NCI-H345 (cell line): ENCODE measurements around the gene EXOC4.

ENCODE experiments used
- DNase-seq: peaks from one replicate; lab custom pipeline; 2025; lab: John Stamatoyannopoulos, UW

The EXOC4 gene

DNA sequence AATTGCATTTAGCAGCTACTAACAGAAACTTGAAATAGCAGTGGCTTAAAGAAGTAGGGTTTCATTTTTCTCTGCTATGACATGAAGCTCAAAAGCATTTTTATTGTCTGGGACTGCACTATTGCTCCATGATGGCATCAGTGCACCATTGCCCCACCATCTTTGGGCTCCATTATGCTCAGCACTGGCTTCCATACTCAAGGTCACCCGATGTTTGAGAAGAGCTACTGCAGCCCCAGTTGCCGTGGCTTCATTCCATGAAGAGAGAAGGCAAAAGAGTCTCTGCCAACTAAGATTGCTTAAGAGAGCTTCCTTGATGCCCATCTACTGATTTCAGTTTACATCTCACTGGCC lies 682.1 kb downstream of the EXOC4 start:
- DNase-seq = no peak

DNA sequence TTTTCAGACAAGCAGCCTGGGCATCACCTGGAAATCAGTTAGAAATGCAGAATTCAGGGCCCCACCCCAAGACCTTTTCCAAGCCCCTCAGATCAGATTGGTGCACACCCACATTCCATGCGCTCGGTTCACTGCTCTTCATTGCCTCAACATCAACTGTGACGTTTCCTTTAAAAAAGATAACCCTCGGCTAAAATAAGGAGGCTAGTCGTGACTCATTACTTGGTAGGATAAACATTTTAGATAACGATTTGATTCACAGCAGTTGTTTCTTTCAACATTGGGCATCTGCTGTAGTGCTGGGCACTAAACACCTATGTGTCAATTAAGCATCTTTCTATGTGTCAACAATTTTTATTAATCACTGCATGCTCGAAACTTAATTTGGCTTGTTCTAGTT lies 683.2 kb downstream of the EXOC4 start:
- DNase-seq = no peak

DNA sequence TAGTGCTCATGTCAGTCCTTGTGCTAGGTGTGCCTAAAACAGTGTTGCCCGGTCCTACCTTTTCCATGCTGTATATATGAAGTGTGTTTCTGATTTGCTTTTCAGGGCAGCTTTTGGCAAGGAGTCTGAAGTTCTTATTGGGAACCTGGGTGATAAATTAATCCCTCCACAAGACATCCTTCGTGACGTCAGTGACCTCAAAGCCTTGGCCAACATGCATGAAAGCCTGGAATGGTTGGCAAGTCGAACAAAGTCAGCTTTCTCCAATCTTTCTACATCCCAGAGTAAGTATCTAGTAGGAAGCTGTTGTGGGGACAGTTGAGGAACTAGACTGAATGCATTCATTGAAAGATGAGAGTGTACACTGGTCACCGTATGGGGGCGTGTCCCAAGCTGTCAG lies 684.9 kb downstream of the EXOC4 start:
- DNase-seq = no peak

DNA sequence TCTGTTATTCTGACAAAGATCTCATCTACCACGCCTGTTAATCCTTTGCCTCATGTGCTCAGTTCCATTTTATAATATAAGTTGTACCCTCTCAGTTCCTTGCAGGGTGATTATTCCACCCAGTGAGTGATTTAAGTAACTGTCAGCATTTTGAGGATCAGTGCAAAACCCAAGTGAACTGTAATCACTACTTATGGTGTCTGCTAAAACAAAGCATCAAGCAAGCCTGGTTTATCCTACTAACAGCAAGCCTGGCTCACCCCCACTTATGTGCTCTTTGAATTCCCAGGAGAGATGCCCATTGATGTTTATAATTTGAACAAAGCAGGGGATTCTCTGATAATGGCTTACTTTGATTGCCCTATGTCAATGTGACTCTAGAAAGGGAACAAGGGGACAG lies 687.5 kb downstream of the EXOC4 start:
- peak; percentile 20 for DNase-seq

DNA sequence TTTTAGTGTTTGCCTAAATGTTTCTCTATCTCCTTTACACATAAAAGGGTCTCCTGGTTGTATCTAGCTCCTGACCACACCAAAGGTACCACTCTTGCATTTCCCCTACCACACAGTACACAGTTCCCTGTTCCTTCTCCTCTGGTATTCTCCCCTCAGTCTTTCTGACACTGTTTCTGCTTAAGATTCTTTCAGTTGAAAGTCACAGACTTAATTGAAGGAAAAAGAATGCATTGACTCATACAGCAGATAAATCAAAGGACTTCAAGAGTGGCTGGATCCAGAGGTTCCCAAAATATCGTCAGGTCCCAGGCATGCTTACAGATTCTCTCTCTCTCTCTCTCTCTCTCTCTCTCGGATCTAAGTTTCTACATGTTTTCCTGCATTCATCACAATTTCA lies 688.6 kb downstream of the EXOC4 start:
- DNase-seq = no peak

DNA sequence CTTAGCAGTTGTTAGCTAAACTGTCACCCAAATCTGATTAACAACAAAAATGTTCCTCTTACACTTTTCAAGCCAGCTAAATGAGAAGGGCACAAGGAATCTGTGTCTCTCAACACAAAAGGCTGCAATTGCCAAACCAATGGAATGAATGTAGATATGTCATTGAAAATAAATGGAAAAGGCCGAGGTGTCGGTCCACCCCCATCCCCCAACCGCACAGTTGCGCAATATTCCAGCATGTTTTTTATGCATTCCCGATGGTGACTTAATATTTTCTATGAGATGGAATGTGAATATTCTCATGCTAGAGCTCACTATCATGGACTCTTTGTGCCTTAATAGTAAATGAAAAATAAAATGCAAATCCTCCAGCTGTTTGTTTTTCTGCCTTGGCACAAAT lies 692.6 kb downstream of the EXOC4 start:
- no peak for DNase-seq

DNA sequence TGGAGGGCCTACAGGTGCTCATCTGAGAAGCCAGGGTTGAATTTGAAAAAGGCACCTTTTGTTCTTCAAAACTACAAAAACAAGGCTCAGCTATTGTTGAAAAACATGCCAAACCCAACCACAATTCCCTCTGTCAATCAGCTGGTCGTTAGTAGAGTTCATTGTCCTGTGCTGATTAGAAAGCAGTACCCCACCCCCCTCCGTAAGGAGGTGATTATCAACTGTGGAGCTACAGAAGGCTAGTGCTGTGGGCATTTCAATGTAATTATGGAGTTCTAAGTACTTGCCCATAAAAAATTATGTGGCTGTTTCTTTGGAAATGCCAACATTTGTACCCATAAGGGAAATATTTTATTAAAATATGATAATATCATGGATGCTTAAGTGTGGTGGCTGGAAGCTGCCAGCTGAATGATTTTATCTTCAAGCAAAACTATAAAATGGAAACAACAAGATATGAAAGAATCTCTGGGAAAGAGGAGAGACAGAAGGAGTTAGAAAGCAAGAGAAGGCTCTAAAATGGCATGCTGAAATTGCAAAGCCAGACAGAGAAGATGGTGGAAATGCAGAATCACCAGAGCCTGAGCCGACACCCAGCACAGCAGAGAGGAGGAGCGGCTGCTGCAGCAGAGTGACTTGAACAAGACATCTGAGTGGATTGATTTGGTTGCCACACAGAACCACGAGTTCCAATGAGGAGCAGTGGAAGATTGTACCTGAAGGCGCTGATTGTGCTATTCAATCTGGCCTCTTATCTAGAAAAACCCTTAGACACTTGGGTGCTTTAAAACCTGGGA lies 694.8 kb downstream of the EXOC4 start:
- DNase-seq = no peak

GRCh38 chr7:133948588-133948987 lies 695.7 kb downstream of the EXOC4 start:
- DNase-seq = no peak

GRCh38 chr7:133950855-133951254 lies 698.0 kb downstream of the EXOC4 start:
- no peak for DNase-seq

GRCh38 chr7:133955208-133955607 lies 702.3 kb downstream of the EXOC4 start:
- DNase-seq = no peak

DNA sequence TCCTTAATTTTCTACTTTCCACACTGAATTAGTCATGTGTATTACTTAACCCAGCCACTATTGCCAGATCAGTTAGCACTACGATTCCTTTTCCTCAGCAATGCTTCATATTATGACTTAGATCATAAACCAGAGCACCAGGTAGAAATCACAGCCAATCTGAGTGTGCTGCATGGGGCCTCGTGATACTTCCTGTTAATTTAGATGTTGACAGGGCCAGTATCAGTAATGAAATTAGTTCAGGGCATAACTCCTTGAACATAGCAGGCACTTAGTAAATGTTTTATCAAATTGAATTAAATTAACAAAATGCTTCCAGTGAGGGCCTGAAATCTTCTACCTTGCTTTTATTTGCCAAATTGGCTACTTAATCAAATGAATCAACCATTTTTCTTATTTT lies 705.0 kb downstream of the EXOC4 start:
- DNase-seq = no peak

DNA sequence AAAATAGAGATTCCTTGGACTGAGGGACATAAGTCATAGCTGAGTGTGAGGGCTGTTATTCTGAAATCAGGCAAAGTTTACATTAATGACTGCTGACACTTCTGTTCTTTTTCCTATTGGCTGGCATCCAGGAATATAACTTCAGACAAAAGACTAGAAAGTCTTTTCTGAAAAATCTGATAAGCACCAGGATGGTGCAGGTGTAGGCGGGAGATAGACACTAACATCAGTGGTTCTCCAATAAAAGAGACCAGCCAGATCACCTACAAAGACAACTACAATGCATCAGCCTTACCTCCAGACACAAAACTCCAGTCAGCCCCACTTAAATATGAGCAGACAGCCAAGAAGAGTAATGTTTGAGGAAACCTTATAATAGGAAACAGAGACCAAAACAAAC lies 705.9 kb downstream of the EXOC4 start:
- DNase-seq = peak; percentile 5

DNA sequence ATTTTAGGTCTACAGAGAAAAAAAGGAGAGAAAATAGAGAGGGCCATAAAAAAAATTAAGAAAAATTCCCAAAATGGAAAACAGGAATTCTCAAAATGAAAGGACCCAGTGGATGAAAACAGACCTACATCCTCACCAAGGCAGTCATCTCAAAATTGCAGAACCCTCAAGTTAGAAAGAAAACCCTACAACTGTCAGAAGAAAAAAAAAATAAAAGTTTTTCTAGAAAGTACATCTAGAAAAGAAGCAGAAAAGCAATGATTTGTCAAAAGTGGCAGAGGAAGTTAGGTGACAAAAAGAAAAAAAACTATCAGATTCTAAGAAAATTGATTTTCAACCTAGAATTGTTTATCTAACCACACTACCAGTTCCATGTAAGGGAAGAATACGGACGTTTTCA lies 706.6 kb downstream of the EXOC4 start:
- DNase-seq = no peak

DNA sequence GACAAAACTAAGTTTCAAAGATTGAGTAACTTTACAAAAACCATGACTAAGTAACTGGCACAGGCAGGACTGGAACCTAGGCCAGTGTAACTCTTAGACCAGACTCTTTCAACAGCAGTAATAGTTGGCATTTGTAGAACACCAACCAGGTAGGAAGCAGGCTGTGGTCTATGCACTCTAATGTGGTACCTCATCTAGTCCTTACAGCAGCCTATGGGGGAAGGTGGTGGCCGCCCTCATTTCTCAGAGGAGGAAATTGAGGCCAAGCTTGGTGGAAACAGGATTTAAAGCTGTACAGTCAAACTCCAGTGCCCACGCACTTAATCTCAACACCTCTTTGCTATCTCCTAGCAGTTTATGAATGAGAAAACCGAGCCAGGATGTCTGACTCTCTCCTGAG lies 708.8 kb downstream of the EXOC4 start:
- DNase-seq = no peak

- no peak for DNase-seq
Observed at GRCh38 chr7:133962646-133963045, 709.8 kb downstream of the EXOC4 start.

DNA sequence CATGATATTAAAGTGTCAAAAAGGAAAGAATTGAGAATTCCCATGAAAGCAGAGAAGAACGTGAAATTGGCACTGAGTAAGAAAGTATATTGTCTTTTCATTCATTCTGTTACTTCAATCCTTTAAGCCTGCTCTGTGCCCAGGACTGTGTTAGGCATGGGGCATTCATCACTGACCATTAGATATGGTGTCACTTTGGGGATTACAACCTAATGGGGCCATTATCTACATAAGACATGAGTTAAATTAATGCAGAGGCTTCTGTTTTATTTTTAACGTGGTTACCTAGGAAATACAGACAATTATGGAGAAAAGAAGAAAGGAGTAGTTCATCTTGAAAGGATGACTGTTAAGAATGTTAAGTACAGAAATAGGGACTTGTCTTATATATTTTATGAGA lies 710.8 kb downstream of the EXOC4 start:
- no peak for DNase-seq

DNA sequence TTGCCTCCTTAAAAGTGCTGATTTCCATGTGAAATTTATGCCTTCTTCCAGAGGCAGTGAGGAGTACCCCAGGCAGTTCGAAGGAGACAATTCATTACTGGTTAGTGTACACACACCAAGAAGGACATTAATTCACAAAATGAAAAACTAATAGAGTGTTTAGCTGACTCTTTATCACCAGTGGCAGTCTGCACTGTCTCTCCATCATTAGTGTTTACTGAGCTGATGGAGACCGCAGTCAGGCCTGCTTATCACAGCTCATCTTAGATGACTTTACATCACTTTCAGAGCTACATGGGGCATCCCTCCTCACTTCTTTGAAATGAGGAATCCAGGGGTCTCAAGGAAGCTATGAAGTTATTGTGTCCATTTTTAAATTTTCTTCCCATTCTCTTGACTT lies 718.7 kb downstream of the EXOC4 start:
- no peak for DNase-seq

DNA sequence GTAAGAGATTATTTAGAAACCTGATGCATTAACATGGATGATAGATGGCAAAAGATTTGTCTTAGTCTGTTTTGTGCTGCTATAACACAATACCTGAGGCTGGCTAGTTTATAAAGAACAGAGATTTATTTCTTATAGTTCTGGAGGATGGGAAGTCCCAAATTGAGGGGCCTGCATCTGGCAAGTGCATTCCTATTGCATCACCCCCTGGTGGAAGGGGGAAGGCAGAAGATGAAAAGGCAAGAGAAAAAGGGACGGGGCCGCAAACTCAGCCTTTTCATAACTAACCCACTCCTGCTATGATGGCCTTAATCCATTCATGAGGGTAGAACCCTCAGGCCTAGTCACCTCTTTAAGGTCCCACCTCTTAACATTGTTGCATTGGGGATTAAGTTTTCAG lies 720.8 kb downstream of the EXOC4 start:
- no peak for DNase-seq

GRCh38 chr7:133975130-133975529 lies 722.3 kb downstream of the EXOC4 start:
- no peak for DNase-seq

GRCh38 chr7:133976140-133976539 lies 723.3 kb downstream of the EXOC4 start:
- no peak for DNase-seq

- peak; percentile 14 for DNase-seq
Observed at GRCh38 chr7:133977409-133978274, 724.8 kb downstream of the EXOC4 start.

DNA sequence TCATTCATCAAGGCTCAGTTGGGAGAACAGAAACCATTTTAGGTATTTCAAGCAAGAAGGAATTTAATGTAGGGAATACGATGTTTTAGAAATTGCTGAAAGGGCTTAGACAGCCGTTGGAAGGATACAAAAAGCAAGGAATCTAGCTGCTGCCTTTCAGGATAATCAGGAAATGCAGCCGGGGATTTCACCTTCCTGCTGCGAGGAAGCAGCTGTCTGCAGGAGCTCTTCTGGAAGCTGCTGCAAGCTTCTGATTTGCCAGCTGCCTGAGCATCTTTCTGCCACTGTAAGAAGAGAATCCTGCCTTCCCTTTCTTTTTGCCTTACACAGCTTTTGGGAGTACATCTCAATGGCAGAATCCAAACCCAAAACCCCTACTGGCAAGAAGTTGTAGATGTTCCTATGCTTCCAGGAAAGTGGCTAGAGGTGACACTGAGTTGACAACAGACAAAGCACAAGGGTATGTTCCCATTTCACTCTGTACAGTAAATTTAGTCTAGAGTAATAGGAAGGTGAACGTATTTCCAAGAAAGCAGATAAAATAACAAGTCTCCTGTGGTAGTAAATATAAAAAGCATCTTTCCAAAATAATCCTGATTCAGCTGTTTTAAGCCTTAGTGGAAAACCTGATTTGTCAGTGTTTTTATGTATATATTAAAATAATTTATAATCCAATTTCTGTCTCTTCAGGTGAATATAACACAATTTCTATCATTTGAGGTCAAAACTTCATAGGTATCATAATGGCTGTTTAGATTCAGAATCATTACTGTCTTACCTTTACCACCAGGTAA lies 725.8 kb downstream of the EXOC4 start:
- no peak for DNase-seq

DNA sequence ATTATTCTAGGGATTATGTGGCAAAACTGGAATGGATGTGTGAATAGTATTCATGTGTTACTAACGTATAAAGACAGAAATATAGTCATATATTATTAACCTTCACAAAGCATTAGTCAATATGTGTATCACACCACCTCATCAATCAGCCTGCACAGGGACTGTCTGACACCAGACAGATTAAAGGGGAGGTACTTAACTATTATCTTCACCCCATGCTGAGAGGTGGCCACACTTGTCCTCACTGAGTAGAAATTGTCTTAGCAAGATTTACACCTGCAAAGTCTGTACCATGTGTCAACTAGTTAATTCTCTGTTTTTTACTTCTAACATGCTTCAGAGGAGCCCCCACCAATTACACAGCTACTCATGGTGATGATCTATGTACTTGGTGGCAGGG lies 727.9 kb downstream of the EXOC4 start:
- DNase-seq = no peak
